Activated CD4-positive, alpha-beta memory T cell treated with anti-CD3 and anti-CD28 coated beads for 36 hours (primary cell): ENCODE measurements around the gene CNOT6. TPM values are rescaled to one million over a fixed set of nuclear protein-coding genes. Genes with fewer than 3 reads are reported as not detected.
"Not testable (repeated sequence)": the region's sequence is repeated elsewhere in the genome, so short reads cannot be mapped to it uniquely, and the experiment has no call there.

Experiments used
- CTCF ChIA-PET: fragments of 350-600 bp; sonication (Branson Sonifier 250); formaldehyde crosslinking; loops from one replicate; lab custom pipeline; 2021; ENCODE audit warnings: antibody characterized with exemption, inconsistent platforms; lab: Charles Lee
- POLR2A ChIA-PET: fragments of 350-600 bp; sonication (Branson Sonifier 250); formaldehyde crosslinking; loops from one replicate; lab custom pipeline; 2021; ENCODE audit warnings: antibody characterized with exemption; lab: Charles Lee
- DNase-seq: peaks from one replicate; pipeline ENCODE4 v3.0.0-alpha.2; 2020
- H3K27ac Mint-ChIP-seq: one replicate; pipeline ENCODE4 v1.8.0; 2021; ENCODE audit warnings: mixed read lengths
- H3K27me3 Mint-ChIP-seq: one replicate; pipeline ENCODE4 v1.8.0; 2021; ENCODE audit warnings: mixed read lengths
- H3K36me3 Mint-ChIP-seq: one replicate; pipeline ENCODE4 v1.8.0; 2021; ENCODE audit warnings: mixed read lengths
- H3K4me1 Mint-ChIP-seq: one replicate; pipeline ENCODE4 v1.8.0; 2021; ENCODE audit warnings: low read depth, mixed read lengths
- H3K4me3 Mint-ChIP-seq: one replicate; pipeline ENCODE4 v1.8.0; 2021; ENCODE audit warnings: mild to moderate bottlenecking, mixed read lengths
- H3K9me3 Mint-ChIP-seq: one replicate; pipeline ENCODE4 v1.8.0; 2021; ENCODE audit warnings: mixed read lengths
- intact Hi-C: fragments of 100-400 bp; cut with micrococcal nuclease; formaldehyde crosslinking; loops from one replicate; pipeline ENCODE4 v1.15.1; 2023
- total RNA-seq, 2 experiments: library from RNA; stranded (reverse); gene quantifications; one replicate each; pipeline ENCODE4 v1.2.3, GENCODE V29; 2021

Gene CNOT6
- total RNA-seq, 2 experiments from 2014 or later: 32.0 to 35.2 TPM

DNA sequence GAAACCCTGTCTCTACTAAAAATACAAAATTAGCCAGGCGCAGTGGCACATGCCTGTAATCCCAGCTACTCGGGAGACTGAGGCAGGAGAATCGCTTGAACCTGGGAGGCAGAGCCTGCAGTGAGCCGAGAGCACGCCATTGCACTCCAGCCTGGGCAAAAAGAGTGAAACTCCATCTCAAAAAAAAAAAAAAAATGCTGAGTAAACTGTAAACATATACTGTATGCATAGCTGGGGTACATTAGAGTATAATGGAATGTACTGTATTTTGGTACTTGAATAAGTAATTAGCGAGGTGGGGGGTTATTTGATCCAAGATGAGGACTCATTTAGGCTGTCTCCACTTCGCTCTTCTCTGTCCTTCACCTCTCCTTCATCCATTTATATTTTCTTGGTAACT, 3.7 kb downstream of the CNOT6 start:
- H3K27me3 Mint-ChIP-seq, CTCF ChIA-PET, H3K4me3 Mint-ChIP-seq, H3K9me3 Mint-ChIP-seq, H3K27ac Mint-ChIP-seq, POLR2A ChIA-PET, H3K36me3 Mint-ChIP-seq, DNase-seq: not testable (repeated sequence)
- H3K4me1 Mint-ChIP-seq: peaks cover 32% of the 10 kb centered on the region
- intact Hi-C loops: loop anchor here (5.0 to 10.0 kb wide), 4 partner anchors 79 to 747 kb away; partner anchors contain the start of genes MGAT1 and RACK1

DNA sequence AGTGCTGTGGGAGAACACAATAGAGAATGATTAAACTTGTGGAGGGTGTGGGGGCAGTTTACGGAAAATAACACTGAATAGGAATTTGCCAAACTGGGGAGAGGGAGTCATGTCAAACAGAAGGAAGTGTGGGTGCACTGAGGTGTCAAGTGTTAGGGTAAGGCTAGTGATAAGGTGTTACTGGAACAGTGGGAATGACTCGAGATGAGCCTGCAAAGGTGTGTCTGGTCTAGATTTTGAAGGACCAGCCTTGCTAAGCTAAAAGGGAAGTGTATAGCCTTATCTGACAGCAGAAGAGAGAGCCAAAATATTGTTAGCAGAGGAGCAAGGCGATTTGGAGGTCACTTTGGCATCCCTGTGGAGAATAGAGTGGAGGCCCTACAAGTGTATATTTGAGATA, 4.2 kb downstream of the CNOT6 start:
- Mint-ChIP-seq H3K27ac (no peak overlapping the region), H3K27me3 (no peaks in the 10 kb centered on the region), H3K4me3 (no peak overlapping the region), H3K36me3 (peaks cover 6% of the 10 kb centered on the region), H3K4me1 (peaks cover 29% of the 10 kb centered on the region), H3K9me3 (no peaks in the 10 kb centered on the region)
- intact Hi-C loops: loop anchor here (5.0 to 10.0 kb wide), 4 partner anchors 79 to 746 kb away; partner anchors contain the start of genes MGAT1 and RACK1
- ChIA-PET POLR2A (no interaction called here), CTCF (no interaction called here)
- no peak for DNase-seq

DNA sequence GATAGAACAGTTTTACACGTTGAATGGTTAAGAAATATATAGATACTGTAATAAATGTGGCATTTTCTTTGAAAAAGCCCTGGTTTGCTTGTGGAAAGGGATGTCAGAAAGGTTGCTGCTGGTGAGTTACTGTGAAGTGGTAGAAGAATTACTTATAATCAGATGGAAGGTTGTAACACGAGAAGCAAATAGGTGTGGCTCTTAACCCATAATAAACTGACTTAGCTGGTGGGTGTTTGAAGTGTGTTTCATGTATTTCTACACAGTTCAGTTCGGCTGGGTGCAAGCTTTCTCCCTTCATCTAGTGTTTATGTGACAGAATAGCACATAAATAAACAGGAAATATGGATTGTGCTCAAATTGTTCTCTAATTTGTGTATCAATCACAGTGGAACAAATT, 5.5 kb downstream of the CNOT6 start:
- ChIA-PET POLR2A (no interaction called here), CTCF (interaction anchor here (0.6 kb wide), 1 partner anchor 54 kb away, joined by 3 read pairs; no protein-coding TSS in a partner anchor)
- H3K9me3 Mint-ChIP-seq: no peaks in the 10 kb centered on the region
- no peak overlapping the region for H3K4me3 Mint-ChIP-seq
- no peaks in the 10 kb centered on the region for H3K27me3 Mint-ChIP-seq
- no peak overlapping the region for H3K27ac Mint-ChIP-seq
- H3K36me3 Mint-ChIP-seq: peaks cover 11% of the 10 kb centered on the region
- peaks cover 30% of the 10 kb centered on the region for H3K4me1 Mint-ChIP-seq
- intact Hi-C loops: loop anchor here (5.0 to 10.0 kb wide), 4 partner anchors 78 to 745 kb away; partner anchors contain the start of genes MGAT1 and RACK1
- DNase-seq: no peak

DNA sequence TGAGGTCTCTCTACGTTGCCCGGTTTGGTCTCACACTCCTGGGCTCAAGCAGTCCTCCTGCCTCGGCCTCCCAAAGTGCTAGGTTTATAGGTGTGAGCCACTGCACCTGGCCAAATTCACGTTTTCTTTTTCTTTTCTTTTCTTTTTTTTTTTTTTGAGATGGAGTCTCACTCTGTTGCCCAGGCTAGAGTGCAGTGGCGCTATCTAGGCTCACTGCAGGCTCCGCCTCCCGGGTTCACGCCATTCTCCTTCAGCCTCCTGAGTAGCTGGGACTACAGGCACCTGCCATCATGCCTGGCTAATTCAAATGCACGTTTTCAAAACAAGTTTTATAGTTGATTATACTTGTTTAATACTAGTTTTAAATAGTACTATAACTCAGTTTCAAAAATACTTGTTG, 6.1 kb downstream of the CNOT6 start:
- Mint-ChIP-seq H3K36me3 (peaks cover 11% of the 10 kb centered on the region), H3K4me1 (peaks cover 29% of the 10 kb centered on the region)
- DNase-seq, H3K27ac Mint-ChIP-seq, H3K27me3 Mint-ChIP-seq, H3K4me3 Mint-ChIP-seq, H3K9me3 Mint-ChIP-seq, CTCF ChIA-PET, intact Hi-C loops, POLR2A ChIA-PET: not testable (repeated sequence)

DNA sequence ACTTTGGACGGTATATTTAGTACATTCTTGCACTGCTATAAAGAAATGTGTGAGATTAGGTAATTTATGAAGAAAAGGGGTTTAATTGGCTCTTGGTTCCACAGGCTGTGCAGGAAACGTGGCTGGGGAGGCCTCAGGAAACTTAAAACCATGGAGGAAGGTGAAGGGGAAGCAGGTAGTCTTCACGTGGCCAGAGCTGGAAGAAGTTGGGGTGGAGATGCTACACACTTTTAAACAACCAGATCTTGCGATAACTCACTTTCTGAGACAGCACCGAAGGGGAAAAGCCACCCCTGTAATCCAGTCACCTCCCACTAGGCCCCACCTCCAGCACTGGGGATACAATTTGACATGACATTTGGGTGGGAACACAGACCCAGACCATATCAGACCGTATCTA, 13.5 kb downstream of the CNOT6 start:
- intact Hi-C loops: no loop called here
- Mint-ChIP-seq H3K4me3 (no peak overlapping the region), H3K36me3 (peaks cover 17% of the 10 kb centered on the region)

DNA sequence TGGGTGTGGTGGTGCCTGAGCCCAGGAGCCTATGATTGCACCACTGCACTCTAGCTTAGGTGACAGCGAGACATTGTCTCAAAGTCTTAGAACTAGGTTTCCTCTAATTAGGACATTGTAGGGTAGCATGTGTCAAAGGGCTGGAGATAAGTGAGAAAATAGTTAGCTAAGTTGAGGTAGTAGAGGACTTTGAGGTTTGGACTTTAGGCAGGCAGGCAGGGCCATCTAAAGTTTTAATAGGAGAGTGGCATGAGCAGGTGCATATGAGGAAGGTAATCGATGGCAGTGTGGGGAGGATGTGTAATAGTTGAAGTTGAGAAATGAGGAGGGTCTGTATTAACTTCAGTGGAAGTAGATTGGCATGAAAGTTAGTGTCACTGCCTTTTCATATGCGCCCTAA, 21.1 kb downstream of the CNOT6 start:
- H3K9me3 Mint-ChIP-seq: no peaks in the 10 kb centered on the region
- DNase-seq: no peak
- ChIA-PET CTCF (no interaction called here), POLR2A (no interaction called here)
- no peak overlapping the region for H3K27ac Mint-ChIP-seq
- intact Hi-C loops: no loop called here
- H3K27me3 Mint-ChIP-seq: no peaks in the 10 kb centered on the region
- H3K36me3 Mint-ChIP-seq: peaks cover 2% of the 10 kb centered on the region
- H3K4me1 Mint-ChIP-seq: peaks cover 38% of the 10 kb centered on the region
- H3K4me3 Mint-ChIP-seq: no peak overlapping the region

More for the DNA sequence above, 13.5 kb downstream of the CNOT6 start:
- H3K27me3 Mint-ChIP-seq: no peaks in the 10 kb centered on the region
- peaks cover 35% of the 10 kb centered on the region for H3K4me1 Mint-ChIP-seq
- no peak overlapping the region for H3K27ac Mint-ChIP-seq
- ChIA-PET CTCF (interaction anchor here (1.1 kb wide), 2 partner anchors 15 to 111 kb away, joined by 3 read pairs; no protein-coding TSS in a partner anchor), POLR2A (no interaction called here)
- no peaks in the 10 kb centered on the region for H3K9me3 Mint-ChIP-seq
- DNase-seq: no peak

DNA sequence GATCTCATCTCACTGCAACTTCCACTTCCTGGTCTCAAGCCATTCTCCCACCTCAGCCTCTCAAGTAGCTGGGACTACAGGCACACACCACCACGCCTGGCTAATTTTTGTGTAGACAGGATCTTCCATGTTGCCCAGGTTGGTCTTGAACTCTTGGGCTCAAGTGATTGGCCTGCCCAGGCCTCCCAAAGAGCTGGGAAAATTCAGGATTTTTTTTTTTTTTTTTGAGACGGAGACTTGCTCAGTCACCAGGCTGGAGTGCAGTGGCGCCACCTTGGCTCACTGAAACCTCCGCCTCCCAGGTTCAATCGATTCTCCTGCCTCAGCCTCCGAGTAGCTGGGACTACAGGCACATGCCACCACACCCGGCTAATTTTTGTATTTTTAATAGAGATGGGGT, 21.8 kb downstream of the CNOT6 start:
- H3K4me3 Mint-ChIP-seq, H3K36me3 Mint-ChIP-seq, DNase-seq, POLR2A ChIA-PET, H3K9me3 Mint-ChIP-seq, H3K27ac Mint-ChIP-seq, H3K27me3 Mint-ChIP-seq, intact Hi-C loops, CTCF ChIA-PET: not testable (repeated sequence)
- H3K4me1 Mint-ChIP-seq: peaks cover 40% of the 10 kb centered on the region

DNA sequence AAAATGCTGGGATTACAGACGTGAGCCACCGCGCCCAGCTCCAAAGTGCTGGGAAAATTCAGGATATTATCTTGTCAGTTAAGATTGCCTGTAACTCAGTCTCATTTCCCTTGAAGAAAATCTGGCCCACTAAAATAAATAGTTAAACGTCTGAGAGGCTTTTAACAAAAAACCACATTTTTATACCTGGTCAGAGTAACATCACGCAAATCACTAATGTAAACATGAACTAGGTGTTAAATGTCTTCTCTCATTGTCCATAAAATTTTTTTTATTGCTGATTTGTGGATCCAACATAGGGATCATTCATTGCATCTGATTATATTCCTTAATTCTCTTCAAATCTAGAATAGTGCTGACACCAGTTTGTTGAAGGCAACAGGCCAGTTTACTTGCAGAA, 22.3 kb downstream of the CNOT6 start:
- POLR2A ChIA-PET: no interaction called here
- Mint-ChIP-seq H3K27me3 (no peaks in the 10 kb centered on the region), H3K4me1 (peaks cover 45% of the 10 kb centered on the region), H3K9me3 (no peaks in the 10 kb centered on the region), H3K36me3 (peaks cover 2% of the 10 kb centered on the region), H3K27ac (no peak overlapping the region), H3K4me3 (no peak overlapping the region)
- intact Hi-C loops: no loop called here
- CTCF ChIA-PET: interaction anchor here (1.8 kb wide), 1 partner anchor 46 kb away, joined by 5 read pairs; no protein-coding TSS in a partner anchor
- DNase-seq: no peak

DNA sequence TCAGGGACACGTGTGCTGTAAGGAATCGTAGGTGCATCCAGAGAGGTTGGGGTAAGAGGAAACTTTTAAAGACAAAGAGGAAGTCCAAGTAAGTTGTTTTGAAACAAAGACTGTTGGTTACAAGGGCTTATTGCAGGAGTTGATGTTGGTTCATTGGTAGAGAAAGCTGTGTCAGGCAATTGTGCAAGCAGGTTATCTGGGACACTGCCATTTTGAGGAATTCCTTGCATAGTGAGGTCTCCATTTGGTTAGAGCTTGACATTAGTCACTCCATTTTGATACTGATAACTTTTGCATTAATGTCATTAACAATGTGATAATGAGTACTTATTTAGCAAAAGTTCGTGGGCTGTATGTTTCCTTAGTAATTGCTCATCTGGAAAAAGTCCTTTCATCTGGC, 24.9 kb downstream of the CNOT6 start:
- no peak for DNase-seq
- Mint-ChIP-seq H3K36me3 (no peaks in the 10 kb centered on the region), H3K9me3 (no peaks in the 10 kb centered on the region), H3K27me3 (no peaks in the 10 kb centered on the region), H3K4me1 (peaks cover 65% of the 10 kb centered on the region), H3K4me3 (no peak overlapping the region), H3K27ac (no peak overlapping the region)
- POLR2A ChIA-PET: no interaction called here
- intact Hi-C loops: no loop called here
- CTCF ChIA-PET: no interaction called here

DNA sequence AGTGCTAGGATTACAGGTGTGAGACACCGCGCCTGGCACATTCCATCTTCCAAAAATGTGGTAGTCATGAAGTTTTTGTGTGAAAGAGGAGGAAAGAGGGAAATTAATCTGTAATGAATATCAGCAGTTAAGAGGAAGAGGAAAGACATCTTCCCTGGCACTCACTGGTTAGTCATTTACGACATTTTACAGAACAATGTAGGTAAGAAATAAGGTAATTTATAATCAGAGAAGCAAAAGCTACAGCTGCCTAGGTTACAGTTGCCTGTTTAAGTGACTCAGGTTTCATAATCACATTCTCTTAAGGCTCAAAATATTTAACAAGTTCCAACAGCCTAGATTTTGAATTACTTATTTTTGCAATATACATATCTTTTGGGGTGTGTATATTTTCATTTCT, 26.9 kb downstream of the CNOT6 start:
- no peaks in the 10 kb centered on the region for H3K9me3 Mint-ChIP-seq
- no peak overlapping the region for H3K27ac Mint-ChIP-seq
- DNase-seq: no peak
- H3K4me3 Mint-ChIP-seq: no peak overlapping the region
- H3K4me1 Mint-ChIP-seq: peaks cover 68% of the 10 kb centered on the region
- POLR2A ChIA-PET: no interaction called here
- CTCF ChIA-PET: no interaction called here
- H3K27me3 Mint-ChIP-seq: no peaks in the 10 kb centered on the region
- intact Hi-C loops: no loop called here
- no peaks in the 10 kb centered on the region for H3K36me3 Mint-ChIP-seq

DNA sequence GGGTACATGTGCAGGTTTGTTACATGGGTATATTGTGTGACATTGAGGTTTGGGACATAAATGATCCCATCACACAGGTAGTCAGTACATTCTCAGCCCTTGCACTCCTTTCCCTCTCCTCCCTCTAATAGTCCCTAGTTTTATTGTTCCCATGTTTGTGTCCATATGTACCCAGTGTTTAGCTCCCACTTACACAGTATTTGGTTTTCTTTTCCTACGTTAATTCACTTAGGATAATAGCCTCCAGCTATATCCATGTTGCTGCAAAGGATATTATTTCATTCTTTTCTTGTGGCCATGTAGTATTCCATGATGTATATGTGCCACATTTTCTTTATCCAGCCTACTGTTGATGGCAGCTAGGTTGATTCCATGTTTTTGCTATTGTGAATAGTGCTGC, 27.4 kb downstream of the CNOT6 start:
- H3K9me3 Mint-ChIP-seq: no peaks in the 10 kb centered on the region
- intact Hi-C loops: no loop called here
- no peaks in the 10 kb centered on the region for H3K27me3 Mint-ChIP-seq
- peaks cover 67% of the 10 kb centered on the region for H3K4me1 Mint-ChIP-seq
- H3K27ac Mint-ChIP-seq: no peak overlapping the region
- no peak overlapping the region for H3K4me3 Mint-ChIP-seq
- no peak for DNase-seq
- no peaks in the 10 kb centered on the region for H3K36me3 Mint-ChIP-seq
- ChIA-PET POLR2A (no interaction called here), CTCF (no interaction called here)

DNA sequence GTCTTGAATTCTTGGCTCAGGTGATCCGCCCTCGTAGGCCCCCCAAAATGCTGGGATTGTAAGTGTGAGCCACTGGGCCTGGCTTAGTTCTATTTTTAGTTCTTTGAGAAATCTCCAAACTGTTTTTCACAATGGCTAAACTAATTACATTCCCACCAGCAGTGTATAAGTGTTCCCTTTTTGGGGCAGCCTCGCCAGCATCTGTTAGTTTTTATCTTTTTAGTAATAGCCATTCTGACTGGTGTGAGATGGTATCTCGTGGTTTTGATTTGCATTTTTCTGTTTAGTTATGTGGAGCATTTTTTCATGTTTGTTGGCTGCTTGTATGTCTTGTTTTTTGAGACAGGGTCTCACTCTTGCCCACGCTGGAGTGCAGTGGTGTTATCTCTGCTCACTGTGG, 28.2 kb downstream of the CNOT6 start:
- Mint-ChIP-seq H3K4me1 (peaks cover 65% of the 10 kb centered on the region), H3K9me3 (no peaks in the 10 kb centered on the region), H3K27me3 (no peaks in the 10 kb centered on the region), H3K36me3 (no peaks in the 10 kb centered on the region), H3K4me3 (no peak overlapping the region), H3K27ac (no peak overlapping the region)
- CTCF ChIA-PET: no interaction called here
- no peak for DNase-seq
- intact Hi-C loops: no loop called here
- POLR2A ChIA-PET: no interaction called here

DNA sequence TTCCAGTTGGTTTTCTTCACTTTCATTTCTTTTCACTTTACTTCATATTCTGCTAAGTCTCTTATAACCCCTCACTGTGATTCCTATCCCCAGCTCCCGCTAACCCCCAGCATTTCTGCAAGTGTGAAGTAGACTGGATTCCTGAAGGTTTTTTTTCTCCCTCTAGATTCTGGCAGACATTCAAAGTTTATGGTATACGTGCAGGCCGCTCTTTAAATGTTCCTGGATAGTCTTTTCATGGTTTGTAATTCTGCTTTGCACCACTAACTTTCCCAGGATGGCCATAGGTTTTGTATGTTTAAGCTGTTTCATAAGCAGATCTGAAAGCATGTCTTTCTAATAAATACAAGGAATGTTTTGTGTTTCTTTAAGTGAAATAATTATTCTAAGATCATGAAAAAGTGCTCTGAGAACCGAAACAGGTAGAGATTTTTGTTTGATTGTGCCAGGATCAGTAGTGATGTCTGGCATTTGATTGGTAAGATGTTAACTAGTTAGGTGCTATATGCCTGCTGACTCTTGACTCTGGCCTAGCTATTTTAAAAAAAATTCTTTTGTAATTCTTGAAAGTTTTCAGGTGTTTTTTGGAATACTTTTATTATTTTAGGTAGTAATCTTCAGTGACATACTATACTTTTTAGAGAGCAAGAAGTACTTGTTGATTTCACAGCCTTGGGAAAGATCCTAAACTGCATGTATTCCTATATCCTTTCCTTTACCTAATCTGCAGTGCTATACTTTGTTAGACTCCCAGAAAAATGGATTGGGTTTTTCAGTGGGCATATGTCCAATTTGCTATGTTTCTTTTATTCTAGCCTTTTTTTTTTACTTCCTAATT, 29.7 kb downstream of the CNOT6 start:
- ChIA-PET POLR2A (no interaction called here), CTCF (no interaction called here)
- Mint-ChIP-seq H3K9me3 (no peaks in the 10 kb centered on the region), H3K27ac (no peak overlapping the region), H3K27me3 (no peaks in the 10 kb centered on the region), H3K4me1 (peaks cover 57% of the 10 kb centered on the region), H3K36me3 (no peaks in the 10 kb centered on the region), H3K4me3 (no peak overlapping the region)
- DNase-seq: no peak
- intact Hi-C loops: no loop called here
